Endothelial cell of hepatic sinusoid (primary cell): Measurements from ENCODE around the gene CYP4X1.
"Not testable (repeated sequence)": the region's sequence is repeated elsewhere in the genome, so short reads cannot be mapped to it uniquely, and the experiment has no call there.

ENCODE experiments used
- in situ Hi-C: cut with HindIII; loops from 2 replicates; pipeline ENCODE4 v1.10.0; 2017; ENCODE audit warnings: low sequenced_read_pairs

CYP4X1 gene, protein sequence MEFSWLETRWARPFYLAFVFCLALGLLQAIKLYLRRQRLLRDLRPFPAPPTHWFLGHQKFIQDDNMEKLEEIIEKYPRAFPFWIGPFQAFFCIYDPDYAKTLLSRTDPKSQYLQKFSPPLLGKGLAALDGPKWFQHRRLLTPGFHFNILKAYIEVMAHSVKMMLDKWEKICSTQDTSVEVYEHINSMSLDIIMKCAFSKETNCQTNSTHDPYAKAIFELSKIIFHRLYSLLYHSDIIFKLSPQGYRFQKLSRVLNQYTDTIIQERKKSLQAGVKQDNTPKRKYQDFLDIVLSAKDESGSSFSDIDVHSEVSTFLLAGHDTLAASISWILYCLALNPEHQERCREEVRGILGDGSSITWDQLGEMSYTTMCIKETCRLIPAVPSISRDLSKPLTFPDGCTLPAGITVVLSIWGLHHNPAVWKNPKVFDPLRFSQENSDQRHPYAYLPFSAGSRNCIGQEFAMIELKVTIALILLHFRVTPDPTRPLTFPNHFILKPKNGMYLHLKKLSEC

DNA sequence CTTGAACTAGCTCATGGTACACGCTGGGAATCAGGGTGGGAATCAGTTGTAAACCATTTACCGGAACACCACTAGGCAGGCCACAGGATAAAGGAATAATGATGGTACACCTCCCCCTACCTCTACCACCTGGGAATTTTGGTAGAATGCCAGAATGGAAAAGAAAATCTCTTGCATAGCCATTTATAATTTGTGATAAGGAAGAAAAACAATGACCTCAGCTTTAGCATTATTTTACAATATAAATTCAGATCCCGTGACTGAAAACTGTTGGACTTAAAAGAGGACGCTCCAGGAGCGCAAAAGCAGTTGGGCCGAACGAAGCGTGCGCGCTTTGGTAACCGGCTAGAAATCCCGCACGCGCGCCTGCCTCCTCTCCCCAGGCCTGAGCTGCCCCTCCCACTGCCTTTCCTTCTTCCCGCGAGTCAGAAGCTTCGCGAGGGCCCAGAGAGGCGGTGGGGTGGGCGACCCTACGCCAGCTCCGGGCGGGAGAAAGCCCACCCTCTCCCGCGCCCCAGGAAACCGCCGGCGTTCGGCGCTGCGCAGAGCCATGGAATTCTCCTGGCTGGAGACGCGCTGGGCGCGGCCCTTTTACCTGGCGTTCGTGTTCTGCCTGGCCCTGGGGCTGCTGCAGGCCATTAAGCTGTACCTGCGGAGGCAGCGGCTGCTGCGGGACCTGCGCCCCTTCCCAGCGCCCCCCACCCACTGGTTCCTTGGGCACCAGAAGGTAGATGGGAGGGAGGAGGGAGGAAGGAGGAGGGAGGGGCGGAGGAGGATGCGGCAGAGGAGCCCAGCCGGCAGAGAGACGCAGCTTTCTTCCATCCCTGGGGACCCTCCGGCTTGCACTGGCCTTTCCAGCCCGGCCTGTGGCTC, at the start of gene CYP4X1:
TSS of gene CYP4X1 (plus strand) at position 402 of the 873 bp plus-strand sequence. CDS start at position 551, 149 bp downstream.
- in situ Hi-C loops = no loop called here

DNA sequence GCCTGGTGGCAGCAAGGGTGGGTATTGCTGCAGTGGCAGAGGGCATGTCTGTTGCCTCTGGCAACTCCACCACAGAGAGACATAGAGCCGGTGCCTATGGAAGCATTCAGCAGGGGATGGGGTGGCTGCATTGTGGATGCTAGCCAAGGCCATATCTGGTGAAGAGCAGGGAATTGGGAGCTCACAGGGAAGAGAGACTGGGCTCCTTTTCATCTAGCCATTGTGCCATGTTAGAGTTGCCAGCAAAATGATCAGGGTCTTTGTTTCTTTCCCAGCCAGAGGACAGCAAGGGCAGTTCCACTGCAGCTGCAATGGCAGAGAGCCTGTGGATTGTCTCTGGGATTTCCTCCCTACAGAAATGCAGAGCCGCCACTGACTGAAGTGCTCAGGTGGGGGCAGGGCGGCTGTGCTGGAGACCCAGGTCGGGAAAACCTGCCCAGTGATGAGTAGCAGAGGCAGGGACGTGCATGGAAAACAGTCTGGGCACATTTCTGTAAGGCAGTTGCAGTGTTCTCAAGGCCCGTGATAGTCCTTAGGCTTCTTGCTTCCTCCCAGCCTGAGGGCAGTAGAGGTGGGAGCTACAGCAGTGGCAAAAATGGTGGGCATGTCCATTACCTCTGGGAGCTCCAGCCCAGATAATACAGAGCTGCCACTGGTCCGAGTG, 40.2 kb upstream of the CYP4X1 start:
- in situ Hi-C loops = no loop called here

DNA sequence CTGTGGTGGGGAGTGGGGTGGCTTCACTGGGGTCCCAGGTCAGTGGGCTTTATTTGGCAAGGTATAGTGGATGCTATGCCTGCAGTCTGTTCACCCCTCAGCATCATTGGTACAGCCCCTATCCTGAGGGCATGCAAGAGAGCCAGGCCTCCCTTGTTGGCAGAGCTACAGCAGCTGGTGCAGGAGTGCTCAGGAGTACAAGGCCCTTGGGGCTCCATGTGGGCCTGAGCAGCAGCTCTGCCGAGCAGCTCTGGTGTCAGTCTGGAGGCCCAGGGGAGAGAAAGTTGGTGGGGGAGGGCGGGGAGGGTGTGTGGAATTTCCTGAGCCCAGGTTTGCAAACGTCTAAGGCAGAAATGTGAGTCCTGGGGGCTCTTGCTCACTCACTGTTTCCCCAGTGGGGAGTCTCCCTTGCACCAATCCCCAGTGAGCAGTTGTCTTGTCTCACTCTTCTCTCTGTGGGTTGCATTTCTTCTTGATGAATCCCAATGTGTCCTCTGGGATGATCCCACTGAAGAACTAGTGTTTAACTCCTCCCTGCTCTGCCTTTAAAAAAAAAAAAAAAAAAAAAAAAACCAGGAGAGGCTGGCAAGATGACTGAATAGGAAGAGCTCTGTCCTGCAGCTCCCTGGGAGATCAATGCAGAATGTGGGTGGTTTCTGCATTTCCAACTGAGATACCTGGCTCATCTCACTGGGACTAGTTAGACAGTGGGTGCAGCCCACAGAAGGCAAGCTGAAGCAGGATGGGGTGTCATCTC, 39.5 kb upstream of the CYP4X1 start:
- in situ Hi-C loops = no loop called here

DNA sequence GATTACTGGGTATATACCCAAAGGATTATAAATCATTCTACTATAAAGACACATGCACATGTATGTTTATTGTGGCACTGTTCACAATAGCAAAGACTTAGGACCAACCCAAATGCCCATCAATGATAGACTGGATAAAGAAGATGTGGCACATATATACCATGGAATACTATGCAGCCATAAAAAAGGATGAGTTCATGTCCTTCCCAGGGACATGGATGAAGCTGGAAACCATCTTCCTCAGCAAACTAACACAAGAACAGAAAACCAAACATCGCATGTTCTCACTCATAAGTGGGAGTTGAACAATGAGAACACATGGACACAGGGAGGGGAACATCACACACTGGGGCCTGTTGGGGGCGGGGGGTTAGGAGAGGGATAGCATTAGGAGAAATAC, 32.9 kb upstream of the CYP4X1 start:
- in situ Hi-C loops = not testable (repeated sequence)

DNA sequence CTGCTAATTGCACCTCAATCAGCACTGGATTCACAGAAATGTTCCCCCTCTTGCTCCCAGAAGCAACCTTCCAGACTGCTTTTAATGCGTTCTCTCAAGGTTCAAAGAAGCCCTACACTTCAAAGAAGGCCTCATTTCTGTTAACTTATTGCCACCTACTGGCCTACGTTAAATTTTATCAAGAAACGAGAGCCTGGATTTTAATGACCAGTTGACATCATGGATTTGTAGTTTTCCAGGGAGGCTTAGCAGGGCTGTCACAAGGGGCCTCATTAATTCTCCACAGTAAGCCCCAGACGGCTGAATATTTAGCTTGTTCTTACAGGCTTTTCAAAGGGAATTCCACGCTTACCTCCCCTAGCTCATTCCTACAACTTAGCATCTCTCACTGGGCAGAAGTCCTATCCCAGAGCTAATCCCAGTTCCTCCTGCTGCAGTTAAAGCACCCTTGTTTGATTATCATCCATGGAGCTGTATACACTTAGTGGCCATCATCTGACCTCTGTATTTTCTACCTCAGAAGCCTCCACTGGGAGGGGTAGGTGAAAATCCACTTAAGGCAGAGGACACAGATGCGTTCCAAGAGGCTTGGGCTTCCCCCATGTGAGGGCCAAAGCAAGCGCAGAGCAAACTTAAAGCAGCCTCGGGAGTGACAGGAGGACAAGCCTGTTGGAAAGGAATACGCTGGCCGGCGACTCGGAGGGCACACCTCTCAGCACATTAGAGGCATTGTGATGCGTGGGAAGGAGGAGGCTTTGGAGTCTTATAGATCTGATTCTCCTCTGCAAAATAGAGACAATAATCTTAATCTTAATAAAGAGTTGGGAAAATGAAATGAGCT, 32.2 kb upstream of the CYP4X1 start:
- in situ Hi-C loops = no loop called here

DNA sequence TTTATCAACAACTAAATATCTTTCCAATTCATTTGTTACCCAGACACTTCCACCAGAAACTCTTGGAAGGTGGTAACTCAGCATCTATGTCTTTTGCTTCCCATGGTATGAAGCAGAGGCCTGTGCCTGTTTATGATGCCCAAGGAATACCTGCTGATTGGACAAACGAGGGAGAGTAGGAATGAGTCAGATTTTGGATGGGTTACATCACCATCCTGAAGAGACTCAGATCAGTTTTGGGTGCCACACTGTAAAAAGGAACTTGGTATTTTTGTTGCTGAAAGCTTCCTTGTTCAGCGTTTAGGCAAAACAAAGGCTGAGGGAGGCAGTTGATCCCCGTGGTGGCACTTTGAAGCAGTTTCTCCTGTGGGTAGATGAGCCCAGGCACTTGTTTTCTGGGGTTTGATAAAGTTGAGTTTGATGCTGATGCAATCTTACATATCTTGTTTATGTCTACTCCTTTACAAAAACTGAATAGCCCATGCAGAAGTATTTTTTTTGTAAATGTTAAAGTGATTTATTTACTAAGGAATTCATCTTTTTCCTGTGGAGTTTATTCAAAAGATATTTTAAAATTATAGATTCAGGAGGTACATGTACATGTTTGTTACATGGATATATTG, 26.7 kb upstream of the CYP4X1 start:
- in situ Hi-C loops = no loop called here

DNA sequence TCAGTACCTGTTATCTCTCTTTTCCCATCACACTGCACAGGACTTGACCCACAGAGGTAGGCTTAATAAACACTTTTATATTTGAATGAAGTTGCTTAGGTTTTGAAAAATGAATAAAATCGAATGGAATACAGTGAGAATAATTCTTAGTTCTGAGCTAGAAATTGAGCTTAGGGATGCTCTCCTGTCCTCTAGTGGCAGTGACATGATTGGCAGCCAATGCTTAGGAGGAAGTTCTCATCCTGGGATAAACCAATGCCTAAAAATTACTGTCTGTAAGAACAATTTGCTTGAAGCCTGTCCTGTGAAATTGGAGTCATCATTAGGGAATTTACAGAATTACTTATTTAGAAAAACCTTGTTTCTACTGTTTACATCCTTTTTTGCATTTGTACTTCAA, 21.3 kb upstream of the CYP4X1 start:
- in situ Hi-C loops = no loop called here

DNA sequence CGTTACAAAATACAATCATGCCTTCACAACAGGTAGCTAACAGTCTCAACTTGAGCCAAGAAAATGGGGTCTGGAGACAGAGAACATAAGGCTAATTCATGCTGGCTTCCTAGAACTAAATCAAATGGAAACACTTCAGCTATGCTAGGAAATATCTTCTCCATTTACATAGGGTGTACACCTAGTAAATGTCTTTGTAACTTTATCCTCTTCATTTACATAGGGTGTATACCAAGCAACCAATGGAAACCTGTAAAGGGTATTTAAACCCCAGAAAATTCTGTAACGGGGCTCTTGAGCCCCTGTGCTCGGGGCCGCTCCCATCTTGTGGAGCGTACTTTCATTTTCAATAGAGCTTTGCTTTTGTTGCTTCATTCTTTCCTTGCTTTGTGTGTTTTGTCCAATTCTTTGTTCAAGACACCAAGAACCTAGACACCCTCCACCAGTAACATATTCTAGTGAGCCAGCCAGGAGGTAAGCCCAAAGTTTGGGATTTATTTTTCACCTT, 19.5 kb upstream of the CYP4X1 start:
- in situ Hi-C loops = no loop called here

DNA sequence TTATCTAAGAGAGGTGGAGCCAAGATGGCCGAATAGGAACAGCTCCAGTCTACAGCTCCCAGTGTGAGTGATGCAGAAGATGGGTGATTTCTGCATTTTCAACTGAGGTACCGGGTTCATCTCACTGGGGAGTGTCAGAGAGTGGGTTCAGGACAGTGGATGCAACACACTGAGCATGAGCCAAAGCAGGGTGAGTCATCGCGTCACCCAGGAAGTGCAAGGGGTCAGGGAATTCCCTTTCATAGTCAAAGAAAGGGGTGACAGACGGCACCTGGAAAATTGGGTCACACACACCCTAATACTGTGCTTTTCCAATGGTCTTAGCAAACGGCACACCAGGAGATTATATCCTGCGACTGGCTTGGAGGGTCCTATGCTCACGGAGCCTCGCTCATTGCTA, 17.0 kb upstream of the CYP4X1 start:
- in situ Hi-C loops = not testable (repeated sequence)

DNA sequence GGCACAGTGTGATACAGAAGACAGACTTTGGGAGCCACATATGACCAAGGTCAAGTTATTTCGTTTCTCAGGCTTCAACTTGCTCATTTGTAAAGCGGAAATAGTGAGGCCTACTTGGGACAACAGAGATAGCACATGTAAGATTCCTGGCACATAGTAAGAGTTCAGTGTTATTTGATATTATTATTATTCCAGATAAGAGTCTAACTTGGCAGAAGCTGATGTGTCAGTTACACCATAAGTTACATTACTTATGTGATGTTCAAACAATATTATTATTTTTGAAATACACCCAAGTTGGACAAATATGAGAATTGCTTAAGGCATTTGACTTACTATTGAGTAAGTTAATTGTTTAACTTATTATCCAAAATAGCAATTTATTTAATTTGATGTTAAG, 10.2 kb upstream of the CYP4X1 start:
- in situ Hi-C loops = no loop called here

DNA sequence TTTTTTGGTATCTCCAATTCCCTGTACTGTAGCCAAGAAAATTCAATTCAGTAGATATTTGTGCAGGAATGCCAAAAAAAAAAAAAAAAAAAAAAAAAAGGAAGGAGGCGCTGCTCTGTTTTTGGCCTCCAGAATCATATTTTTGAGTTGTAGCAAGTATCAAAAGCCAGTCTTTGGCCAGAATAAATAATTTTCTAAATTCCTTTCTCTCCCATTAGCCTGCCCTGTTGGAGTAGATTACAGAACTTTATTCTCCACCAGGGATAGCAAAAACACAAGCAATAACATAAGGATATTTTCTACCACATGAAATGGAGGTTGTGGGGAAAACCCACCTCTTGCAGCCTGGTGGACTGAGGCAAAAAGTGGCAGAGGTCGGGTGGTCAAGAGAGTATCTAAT, 2.4 kb upstream of the CYP4X1 start:
- in situ Hi-C loops = no loop called here

DNA sequence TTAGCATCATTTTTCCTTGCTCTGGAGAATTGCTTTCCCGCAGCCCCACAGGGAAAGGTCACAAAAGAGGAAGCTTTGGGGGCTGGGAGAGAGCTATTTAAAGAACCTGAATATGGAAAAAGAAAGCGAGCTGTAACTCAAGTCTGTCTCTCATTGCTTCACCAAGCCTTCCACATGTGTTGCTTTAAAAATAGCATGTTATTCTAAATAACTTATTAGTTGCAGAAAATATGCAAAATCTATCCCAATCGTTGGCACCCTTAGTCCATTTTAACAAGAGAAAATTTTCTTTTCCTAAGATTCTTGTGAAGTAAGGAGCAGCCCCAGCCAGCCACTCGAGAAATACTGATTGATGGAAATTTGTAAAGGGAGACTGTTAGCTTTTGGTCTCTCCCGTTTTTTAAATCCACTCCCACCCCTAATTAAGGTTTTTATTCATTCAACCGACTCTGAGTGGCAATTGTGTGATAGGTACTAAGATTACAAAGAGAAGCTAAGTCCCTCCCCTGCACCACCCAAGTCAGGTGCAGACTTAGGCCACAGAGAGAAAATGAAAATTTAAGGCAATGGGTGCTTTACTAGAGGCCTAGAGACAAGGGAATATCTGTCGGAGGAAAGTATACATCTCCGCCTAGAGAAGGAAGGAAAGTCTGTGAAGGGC, 802 bp downstream of the CYP4X1 start:
- in situ Hi-C loops = no loop called here

DNA sequence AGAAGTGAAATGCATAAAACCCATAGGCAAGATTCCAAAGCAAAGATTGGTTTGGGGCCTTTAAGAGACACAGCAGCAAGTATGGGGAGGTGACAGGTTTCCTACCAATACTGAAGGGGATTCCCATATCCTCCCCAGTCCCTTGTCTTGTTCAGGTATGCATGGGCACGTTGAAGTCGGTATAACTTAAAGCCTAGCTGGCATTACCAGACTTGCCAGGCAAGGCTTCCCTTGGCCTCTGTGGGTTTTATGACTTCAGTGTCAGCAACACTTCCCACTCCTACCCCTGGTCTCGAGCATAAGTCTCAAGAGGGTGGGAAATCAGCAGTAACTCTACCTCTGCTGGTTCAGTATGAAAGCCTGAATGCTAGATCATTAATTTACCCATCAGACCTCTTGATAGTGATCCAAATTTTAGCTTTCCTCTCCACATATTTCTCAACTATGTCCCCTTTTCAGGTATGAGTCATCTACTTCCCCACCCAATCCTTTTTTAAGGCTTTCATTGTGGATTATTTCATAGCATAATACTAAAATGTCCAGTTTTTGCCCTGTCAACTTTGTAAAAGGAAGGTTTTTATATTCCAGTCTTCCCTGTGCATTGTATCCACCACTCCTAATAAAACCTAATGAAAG, 6.8 kb downstream of the CYP4X1 start:
- in situ Hi-C loops = no loop called here

DNA sequence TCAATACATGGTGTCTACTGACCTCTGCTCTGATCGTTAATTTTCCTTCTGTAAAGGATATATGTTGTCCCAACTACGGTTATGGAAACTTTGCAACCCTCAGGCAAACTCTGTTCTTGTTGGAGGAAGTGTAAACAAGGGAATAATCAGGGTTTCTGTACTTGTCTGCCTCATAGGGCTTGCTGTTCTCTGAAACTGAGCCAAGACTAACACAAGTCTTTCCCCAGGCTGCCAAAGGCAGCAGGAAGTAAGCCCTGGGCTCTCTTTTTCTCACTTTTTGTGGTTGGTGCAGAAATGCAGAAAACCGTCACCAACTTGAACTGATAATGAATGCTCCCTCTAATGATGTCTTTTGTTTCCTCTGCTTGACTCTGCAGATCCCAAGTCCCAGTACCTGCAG, 7.6 kb downstream of the CYP4X1 start:
- in situ Hi-C loops = no loop called here

DNA sequence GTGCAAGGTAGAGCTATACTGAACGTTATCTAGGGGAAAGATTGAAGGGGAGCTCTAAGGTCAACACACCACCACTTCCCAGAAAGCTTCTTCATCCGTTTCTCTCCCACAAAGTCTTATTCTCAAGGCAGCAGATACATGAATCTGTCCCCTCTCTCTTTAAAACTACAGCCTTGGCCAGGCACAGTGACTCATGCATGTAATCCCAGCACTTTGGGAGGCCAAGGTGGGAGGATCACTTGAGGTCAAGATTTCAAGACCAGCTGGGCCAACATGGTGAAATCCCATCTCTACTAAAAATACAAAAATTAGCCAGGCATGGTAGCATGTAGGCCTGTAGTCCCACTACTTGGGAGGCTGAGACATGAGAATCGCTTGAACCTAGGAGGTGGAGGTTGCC, 8.1 kb downstream of the CYP4X1 start:
- in situ Hi-C loops = no loop called here

DNA sequence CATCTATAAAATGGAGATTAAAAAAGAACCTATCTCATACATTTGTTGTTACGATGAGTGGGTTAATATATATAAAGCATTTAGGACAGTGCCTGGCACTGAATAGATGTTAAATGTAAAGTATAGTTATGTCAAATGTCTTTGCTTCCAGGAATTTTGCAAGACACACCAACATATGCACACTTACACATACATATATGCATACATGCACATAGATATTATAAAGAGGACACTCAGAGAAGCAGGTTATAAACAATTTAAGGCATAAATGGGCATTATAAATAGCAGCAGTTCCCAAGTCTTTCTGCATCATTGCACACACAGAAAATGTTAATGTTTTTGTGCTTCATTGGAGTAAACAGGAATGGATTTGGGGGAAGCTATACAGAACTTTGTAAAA, 13.3 kb downstream of the CYP4X1 start:
- in situ Hi-C loops = no loop called here

DNA sequence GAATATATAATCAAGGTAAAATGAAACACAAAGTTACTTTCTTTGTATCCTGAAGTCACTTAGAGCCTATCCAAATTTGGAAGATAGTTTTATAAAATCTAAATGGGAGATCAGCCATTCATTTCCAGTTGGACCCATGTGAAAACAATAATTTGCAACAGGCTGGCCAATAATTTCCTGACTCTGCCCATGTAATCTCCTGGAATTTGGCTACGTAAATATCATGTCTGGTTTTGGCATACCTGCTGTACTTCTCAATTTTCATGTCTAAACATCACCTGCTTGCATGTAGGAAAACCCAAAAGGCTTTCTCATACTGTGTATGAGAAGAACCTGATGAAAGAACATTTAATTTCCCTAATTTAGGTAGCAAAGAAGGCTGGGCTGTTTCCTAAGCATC, 35.9 kb downstream of the CYP4X1 start:
- in situ Hi-C loops = no loop called here

DNA sequence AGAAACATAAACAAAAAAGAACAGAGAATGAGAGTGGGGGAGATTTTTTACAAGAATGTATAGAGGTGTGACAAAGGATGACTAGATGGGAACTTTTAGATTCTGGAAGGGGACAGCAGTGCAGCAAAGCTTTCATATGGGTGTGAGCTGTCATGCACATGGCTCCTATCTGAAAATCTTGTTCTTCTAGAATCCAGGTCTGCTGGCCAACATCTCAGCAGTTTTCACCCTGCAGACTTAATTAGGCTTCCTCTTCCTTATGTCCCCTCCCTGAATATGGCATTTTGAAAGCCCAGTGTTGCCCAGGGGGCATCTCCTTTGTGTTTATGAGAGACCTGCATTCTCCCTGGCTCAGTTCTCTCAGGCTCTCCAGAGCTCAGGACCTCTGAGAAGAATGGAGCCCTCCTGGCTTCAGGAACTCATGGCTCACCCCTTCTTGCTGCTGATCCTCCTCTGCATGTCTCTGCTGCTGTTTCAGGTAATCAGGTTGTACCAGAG, 43.7 kb downstream of the CYP4X1 start, which contains the start of gene CYP4Z1:
TSS of gene CYP4Z1 (plus strand) at position 135 of the 498 bp plus-strand sequence. CDS start at position 395, 260 bp downstream.
- in situ Hi-C loops = no loop called here
